NB4 (cell line): Measurements from ENCODE around the gene TSTD2.
"Not testable (repeated sequence)": the region's sequence is repeated elsewhere in the genome, so short reads cannot be mapped to it uniquely, and the experiment has no call there.

Experiments used
- CTCF ChIP-seq: IDR thresholded peaks from one replicate; pipeline ENCODE4 v1.5.1; 2012; ENCODE audit warnings: low read depth, low read length
- MYC ChIP-seq: IDR thresholded peaks from 2 replicates; pipeline ENCODE4 v1.6.1; 2011; ENCODE audit warnings: low read depth, low read length
- POLR2A ChIP-seq: IDR thresholded peaks from 2 replicates; pipeline ENCODE4 v1.6.1; 2011; ENCODE audit warnings: mild to moderate bottlenecking; ENCODE audit not compliant: insufficient read length; ENCODE audit errors: extremely low read depth

- TF ChIP-seq POLR2A, MYC, CTCF: not testable (repeated sequence)
Observed at GRCh38 chr9:97586909-97587308, 46.3 kb downstream of the TSTD2 start.
